NCI-H2227 (cell line): Measurements from ENCODE around the gene PLD4.

Source experiments
- DNase-seq: peaks from one replicate; lab custom pipeline; 2025; ENCODE audit not compliant: unreplicated experiment; lab: John Stamatoyannopoulos, UW

Gene PLD4

GRCh38 chr14:104953896-104954656 is 29.4 kb downstream of the PLD4 start:
- DNase-seq, result no peak

- DNase-seq, result no peak
These were observed 30.2 kb downstream of the PLD4 start for GRCh38 chr14:104954746-104955395.

GRCh38 chr14:104955396-104955770 is 30.7 kb downstream of the PLD4 start:
- DNase-seq, result no peak

- DNase-seq, result no peak
These were observed 31.7 kb downstream of the PLD4 start for GRCh38 chr14:104956290-104956890.

GRCh38 chr14:104957146-104958113 is 32.8 kb downstream of the PLD4 start:
- no peak for DNase-seq

GRCh38 chr14:104964546-104964945 is 39.9 kb downstream of the PLD4 start:
- DNase-seq, result no peak

GRCh38 chr14:104965561-104966231 is 41.0 kb downstream of the PLD4 start:
- DNase-seq, result no peak

GRCh38 chr14:104966261-104966865 is 41.7 kb downstream of the PLD4 start:
- no peak for DNase-seq

- no peak for DNase-seq
These were observed 42.3 kb downstream of the PLD4 start for GRCh38 chr14:104966981-104967385.

- peak; percentile 40 for DNase-seq
These were observed 42.9 kb downstream of the PLD4 start for GRCh38 chr14:104967386-104968152.

GRCh38 chr14:104968153-104968527 is 43.5 kb downstream of the PLD4 start:
- DNase-seq, result peak; percentile 40

GRCh38 chr14:104968541-104969401 is 44.1 kb downstream of the PLD4 start:
- no peak for DNase-seq

- DNase-seq, result no peak
These were observed 45.1 kb downstream of the PLD4 start for GRCh38 chr14:104969741-104970230.

- DNase-seq, result no peak
These were observed 45.8 kb downstream of the PLD4 start for GRCh38 chr14:104970231-104971068.

- no peak for DNase-seq
These were observed 47.0 kb downstream of the PLD4 start for GRCh38 chr14:104971447-104972240.

GRCh38 chr14:104972301-104973134 is 47.8 kb downstream of the PLD4 start:
- no peak for DNase-seq
